CD4-positive, alpha-beta T cell treated with Interleukin-15 for 1 hour (primary cell): ENCODE results near the gene PPP1R2B.
"Not testable (repeated sequence)": the region's sequence is repeated elsewhere in the genome, so short reads cannot be mapped to it uniquely, and the experiment has no call there.

Experiments used
- DNase-seq: peaks from one replicate; pipeline ENCODE4 v3.0.0-alpha.2; 2020

PPP1R2B gene

GRCh38 chr5:156850206-156850751 is at the start of gene PPP1R2B:
Gene PPP1R2B (plus strand): TSS chr5:156850295. CDS start chr5:156850563, 268 bp downstream.
- no peak for DNase-seq

- no peak for DNase-seq
Observed at GRCh38 chr5:156800929-156801328, 49.2 kb upstream of the PPP1R2B start.

- no peak for DNase-seq
Observed at GRCh38 chr5:156802501-156802900, 47.6 kb upstream of the PPP1R2B start.

DNA sequence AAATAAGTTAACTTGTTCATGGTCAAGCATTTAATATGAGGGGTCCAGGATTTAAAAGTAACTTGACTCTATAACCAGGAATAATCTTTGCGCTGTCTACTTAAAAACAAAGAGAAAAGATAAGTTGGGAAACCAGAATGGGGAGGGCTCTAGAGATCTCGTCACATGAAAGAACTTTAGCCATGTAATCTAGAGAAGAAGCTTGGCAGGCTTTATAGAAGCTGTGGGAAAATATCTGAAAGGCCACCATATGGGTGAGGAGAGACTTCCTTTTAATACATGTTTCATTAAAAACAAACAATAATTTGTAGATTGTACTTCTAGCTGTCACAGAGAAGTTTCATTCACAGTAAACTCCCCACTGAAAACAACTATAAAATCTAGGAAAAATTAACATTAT is 46.7 kb upstream of the PPP1R2B start:
- DNase-seq: no peak

- no peak for DNase-seq
Observed at GRCh38 chr5:156812959-156813358, 37.1 kb upstream of the PPP1R2B start.

DNA sequence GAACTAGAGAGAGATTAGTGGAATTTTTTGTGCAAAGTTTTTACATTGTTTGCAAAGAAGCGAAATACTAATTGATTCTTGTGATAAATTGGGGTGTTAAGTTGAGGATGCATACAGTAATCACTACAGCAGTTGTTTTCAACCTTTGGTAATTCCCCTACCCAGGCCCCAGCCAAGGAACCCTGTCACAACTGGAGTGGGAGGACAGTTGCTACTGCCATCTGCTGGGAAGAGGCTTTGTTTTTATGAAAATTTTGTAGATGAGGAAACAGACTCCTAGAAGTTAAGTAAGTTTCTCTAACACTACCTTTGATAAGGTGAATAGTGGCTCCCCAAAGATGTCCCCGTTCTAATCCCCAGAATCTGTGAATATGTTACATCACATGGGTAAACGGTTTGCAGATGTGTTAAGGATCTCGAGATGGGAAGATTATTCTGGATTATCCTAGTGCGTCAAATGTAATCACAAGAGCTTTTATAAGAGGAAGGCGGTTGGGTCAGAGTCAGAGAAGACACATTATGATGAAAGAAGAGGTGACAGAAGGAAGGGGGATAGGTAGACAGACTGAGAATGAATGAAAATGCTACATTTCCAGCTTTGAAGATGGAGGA is 34.0 kb upstream of the PPP1R2B start:
- DNase-seq: no peak

GRCh38 chr5:156819537-156819936 is 30.6 kb upstream of the PPP1R2B start:
- no peak for DNase-seq

DNA sequence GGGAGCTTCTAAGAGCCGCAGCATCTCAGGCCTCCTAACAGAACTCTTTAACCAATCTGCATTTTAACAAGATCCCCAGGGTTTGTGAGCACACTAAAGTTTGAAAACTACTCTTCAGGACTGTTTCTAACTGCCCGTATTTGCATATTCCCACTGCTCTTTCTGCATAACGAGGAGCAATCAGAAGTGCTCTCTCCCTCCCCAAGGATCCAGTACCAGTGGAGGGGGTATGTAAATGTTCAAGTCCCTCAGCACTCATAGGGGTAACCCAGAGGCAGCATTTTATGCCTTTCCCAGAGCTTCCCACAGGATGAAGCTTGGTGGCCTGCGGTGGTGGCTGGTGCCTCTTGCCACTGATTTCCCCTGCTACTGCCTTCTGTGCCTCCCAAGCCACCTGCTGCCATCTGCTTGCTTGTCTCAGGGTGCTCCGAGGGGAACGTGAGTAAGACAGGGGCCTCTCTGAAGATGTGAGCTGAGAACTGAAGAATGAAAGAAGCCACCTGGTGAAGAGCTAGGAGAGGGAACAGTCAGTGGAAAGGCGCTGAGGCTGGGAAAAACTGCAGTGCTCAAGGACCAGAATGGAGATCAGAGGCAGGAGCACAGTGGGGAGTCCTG is 30.0 kb upstream of the PPP1R2B start:
- no peak for DNase-seq

DNA sequence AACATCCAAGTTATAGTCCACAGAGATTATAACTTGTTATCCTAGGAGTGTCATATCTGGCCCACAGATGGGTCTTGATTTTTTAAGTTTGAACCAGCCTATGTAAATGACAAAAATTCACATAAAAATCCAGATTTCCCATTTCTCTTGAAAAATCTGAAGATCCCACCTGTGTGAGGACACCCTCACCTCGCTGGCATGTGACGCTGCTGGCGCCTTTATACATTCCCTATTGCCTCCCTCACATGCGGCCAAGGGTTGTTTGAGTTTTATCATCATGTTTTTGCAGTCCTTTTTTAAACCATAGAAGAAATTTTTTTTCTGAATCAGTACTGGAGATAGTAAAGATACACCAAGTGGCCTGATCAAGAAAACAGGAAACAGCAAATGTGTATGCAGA is 25.9 kb upstream of the PPP1R2B start:
- DNase-seq: no peak

DNA sequence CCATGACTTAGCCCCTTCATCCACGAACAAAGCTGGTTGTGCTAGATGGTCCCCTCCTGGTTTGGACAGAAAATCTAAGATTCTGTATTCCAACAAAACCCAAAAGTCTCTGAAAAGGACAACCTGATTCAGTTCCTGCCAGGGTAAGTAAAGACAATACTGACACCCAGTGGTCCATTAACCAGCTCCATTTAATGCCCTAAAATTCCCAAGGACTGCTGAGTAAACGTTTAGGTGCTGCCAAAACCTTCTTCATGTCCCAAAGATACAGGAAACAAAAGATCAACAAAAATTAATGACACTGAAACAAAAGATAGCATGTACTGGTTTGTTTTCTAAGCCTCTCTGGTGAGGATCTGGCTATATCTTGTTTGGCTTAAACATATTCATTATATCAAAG is 25.3 kb upstream of the PPP1R2B start:
- DNase-seq: no peak

DNA sequence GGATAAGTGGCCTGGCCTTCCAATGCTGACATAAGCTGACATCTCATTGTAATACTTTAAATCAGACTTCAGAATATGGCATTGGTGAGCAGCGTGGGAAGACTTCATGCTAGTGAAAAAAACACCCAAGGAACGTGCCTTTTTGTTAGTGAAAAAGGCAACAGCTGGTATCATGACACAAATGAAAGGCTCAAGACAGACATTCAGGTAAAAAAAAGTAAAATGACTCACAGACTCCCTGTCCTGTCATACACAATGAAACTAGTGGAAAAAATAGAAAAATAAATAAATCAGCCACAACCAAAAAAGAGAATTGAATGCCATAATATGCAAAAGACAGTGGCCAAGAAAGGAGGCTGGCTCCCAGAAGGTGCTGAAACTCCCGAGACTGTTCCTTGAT is 24.4 kb upstream of the PPP1R2B start:
- no peak for DNase-seq

DNA sequence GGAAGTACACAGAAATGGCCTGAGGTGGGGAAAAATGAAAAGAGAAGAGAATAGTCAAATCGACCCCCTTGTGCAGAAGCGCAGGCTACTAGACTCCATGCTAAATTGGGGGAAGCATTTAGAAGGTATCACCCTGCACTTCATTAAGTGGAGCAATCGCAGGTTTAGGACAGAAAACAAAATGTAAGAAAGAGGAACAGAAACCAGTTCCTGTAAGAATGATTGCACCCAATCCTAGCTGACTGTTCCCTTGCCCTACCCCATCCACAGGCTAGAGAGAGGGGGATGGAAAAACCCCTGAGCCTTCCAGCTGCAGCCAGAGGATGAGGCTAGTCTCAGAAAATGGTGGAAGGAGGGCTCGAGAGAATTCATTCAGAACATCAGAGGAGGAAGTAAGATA is 23.9 kb upstream of the PPP1R2B start:
- no peak for DNase-seq

DNA sequence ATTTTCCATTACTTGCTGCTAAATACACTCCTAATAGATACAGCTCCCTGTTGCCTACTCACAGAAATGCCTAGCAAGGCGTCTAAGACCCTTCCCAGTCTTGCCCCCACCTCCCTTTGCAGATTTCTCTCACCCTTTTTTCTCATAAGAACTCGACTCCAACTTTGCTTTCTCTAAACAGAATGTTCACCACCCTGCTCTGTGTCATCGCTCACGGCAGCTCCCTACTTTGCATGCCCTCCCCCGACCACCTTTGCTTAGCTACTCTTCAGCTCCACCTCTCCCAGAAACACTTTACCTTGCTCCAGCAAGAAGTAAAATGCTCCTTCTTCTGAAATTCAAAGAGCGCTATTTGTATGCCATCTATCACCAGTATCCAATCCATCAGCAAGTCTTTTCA is 15.2 kb upstream of the PPP1R2B start:
- DNase-seq: no peak

GRCh38 chr5:156835905-156836304 is 14.2 kb upstream of the PPP1R2B start:
- no peak for DNase-seq

DNA sequence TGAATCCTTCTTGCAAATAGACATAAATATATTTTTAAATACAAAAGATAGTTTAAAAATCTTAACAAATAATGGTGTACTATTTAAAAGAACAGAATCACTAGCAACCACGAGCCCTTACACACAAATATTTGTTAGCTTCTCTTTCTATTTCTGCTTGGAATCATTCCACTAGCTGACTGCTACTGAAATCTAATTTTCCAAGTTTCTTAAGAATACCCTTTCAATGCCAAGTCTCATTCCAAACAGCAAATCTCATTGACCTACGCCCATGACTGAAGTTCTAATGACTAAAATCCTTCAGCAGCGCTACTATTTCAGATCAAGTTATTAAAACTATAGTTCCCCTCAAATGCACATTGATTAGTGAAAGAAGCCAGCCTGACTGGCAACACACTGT is 13.2 kb upstream of the PPP1R2B start:
- DNase-seq: no peak

DNA sequence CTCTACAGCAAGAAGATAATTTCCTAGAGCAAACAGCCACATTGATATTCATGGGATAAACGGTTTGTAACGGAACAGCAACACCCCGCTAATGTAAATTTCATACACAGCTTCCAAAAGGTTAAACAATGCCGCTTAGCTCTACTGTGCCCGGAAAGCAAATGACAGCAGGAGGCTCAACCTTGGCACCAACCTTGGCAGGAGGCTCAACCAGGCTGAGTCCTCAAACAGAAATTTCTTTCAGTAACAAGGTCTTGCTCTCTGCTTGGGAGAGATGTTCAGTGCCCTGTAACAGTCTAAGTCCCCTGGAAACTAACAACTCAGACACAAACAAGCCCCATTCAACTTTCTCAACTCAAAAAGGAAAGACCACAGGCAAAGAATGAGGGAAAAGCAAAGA is 11.1 kb upstream of the PPP1R2B start:
- DNase-seq: no peak

DNA sequence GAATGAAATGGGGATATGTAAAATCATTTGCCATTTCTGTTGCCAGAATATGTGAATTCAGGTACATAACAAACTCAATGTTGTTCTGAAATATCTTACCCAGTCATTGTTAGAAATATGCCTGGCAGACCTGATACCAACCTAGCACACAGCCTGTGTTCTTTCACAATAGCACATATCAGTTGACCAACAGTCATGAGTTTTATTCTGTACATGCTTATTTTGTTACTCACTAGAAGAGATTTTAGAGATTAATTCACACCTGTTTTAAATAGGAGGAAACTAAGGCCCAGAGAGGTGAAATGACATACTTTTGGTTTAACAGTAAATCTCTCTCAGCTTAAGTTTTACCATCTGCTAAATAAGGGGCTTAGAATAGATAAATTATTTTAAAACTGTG is 8.4 kb upstream of the PPP1R2B start:
- DNase-seq: no peak

GRCh38 chr5:156846914-156847313 is 3.2 kb upstream of the PPP1R2B start:
- no peak for DNase-seq

GRCh38 chr5:156848447-156848846 is 1.6 kb upstream of the PPP1R2B start:
- not testable (repeated sequence) for DNase-seq

- DNase-seq: no peak
Observed at GRCh38 chr5:156851880-156852279, 1.8 kb downstream of the PPP1R2B start.

DNA sequence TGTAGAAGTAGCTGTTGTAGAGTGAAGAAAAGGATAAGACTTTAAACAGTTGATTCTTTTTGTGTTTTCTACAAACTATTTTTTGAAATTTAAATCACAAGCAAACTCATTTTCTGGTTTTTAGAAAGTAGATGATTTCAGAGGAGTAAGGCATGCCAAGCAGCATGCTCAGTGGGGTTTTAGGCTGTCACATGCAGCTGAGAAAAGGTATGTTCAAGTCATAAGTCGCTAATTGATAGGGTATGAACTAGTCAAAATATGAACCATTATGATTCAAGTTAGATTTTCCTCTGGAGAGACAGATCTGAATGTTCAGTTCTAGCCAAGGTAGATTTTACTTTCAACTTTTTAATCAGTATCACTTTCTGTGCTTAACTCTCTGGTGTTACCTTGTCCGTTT is 3.0 kb downstream of the PPP1R2B start:
- not testable (repeated sequence) for DNase-seq

DNA sequence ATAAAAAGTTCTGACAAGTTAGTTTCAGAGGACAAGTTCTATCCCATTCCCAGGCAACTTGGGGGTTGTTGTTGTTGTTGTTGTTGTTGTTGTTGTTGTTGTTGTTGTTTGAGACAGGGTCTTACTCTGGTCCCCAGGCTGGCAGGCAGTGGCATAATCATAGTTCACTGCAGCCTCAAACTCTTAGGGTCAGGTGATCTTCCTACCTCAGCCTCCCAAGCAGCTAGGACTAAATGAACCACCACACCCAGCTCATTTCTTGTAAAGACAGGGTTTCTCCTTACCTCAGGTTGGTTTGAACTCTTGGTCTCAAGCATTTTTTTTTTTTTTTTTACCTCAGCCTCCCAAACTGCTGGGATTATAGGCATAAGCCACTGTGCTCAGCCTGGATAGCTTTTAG is 15.3 kb downstream of the PPP1R2B start:
- no peak for DNase-seq

- DNase-seq: no peak
Observed at GRCh38 chr5:156870498-156870839, 20.4 kb downstream of the PPP1R2B start.

GRCh38 chr5:156871212-156871611 is 21.1 kb downstream of the PPP1R2B start:
- DNase-seq: no peak

DNA sequence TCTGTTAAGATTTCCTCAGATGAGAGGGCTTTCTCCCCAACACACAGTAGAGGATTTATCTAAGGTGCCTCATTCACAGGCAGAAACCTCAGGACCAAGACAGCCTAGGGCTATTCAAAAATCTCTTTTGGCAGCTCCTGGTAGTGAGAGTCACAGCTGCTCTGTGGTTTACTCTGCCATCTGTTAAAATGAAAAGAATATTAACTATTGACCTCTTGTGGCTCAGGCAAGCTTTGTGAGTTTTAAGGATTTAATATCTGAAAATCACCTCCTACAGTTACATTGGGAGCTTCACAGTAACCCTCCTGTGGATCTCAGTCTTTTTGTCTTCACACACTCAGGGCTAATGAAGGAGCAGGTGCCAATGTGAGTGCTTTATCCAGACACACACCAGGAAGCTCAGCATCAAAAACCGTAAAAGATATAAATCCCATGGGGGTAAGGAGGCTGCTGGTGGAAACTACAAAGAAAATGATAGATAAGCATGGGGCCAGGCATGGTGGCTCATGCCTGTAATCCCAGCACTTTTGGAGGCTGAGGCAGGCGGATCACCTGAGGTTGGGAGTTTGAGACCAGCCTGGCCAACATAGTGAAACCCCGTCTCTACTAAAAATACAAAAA is 29.7 kb downstream of the PPP1R2B start:
- no peak for DNase-seq
